SHP77 treated with DMSO at 0.1 percent for 48 hours (cell line): ENCODE measurements around the gene POLR1D.
A peak's percentile ranks its signal among the peaks of the same experiment; 100 is the strongest.
"Not testable (repeated sequence)": the region's sequence is repeated elsewhere in the genome, so short reads cannot be mapped to it uniquely, and the experiment has no call there.

ENCODE experiments used
- DNase-seq: peaks from one replicate; lab custom pipeline; 2025; lab: John Stamatoyannopoulos, UW

POLR1D gene

GRCh38 chr13:27617881-27618321 is 3.8 kb upstream of the POLR1D start:
- no peak for DNase-seq

GRCh38 chr13:27619093-27619727 is 2.5 kb upstream of the POLR1D start:
- no peak for DNase-seq

DNA sequence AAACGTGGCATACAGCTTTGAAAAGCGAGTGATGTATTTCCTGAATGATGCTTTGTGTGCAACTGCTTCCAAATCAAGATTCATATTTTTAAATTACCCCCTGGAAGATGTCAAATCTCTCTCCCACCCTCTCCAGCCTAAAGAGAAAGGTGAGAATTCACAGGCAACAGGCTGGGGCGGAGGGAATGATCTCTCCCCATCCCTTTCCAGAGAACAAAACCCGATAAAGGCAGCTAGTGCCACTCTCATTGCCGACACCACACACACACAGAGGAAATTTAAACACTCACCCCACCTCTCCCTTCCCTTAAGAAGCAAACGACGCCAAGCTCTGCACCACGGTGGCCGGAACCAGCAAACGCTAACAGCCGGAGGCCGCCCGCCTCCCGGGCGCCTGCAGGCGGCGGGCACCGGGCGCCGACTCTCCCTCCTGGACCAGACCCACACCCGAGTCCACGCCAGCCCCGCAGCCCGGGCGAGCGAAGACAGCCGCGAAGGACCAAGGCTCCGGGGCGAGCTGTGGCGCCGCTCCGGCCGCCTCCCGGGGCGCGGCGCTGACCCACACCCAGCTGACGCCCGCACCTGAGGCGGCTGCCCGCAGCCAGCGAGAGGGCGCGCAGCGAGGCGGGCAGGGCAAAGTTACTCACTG is 1.8 kb upstream of the POLR1D start:
- DNase-seq, result no peak

DNA sequence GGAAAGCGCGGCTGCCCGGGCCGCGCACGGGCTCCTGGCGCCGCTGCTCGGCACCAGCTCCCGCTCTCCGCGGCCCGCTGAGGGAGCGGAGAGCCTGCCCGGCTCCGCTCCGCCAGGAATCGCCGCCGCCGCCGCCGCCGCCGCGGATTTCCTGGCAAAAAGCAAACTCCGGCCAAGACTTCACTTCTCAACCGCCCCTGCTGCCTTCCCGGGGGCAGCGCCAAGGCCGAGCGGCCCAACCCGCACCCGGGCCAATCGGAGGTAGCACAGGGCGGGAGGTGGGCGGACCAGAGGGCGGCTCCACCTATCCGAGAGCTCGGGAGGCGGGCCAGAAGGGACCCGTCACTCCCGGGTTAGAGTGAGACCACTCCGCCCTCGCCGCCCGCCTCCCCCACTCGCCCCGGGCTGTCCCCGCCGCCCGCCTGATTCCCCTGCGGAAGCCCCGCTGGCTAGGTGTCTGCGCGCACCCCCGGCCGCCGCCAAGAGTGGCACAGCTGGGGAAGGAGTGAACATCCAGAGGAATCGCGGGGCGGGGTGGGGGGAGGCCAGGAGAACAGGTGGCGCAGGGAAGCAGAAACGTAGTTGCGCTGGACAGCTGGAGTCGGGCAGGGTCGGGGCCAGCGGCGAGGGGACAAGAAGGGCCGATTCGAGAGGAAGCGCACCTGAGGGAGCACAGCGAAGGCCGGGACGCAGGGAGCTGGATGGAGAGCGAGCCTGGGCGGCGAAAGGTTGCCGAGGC is 1.1 kb upstream of the POLR1D start, which contains the start of gene LNX2:
Gene LNX2 (minus strand): TSS at position 153 of the 739 bp plus-strand sequence. CDS start 38,826 bp downstream, outside the sequence.
- DNase-seq, result peak; percentile 94

DNA sequence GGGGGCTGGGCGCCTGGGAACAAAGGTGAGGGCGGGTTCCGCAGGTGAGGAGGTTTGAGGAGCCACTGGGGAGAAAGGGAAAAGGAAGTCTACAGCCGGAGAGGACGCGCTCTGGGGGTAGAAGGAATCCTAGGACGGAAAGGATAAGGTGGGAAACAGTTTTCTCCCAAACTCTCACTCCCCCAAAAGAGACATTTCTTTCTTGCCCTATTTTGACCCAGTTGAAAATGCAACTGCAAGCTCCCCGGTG is 651 bp upstream of the POLR1D start:
- no peak for DNase-seq

GRCh38 chr13:27622102-27622820 is 569 bp downstream of the POLR1D start:
- no peak for DNase-seq

DNA sequence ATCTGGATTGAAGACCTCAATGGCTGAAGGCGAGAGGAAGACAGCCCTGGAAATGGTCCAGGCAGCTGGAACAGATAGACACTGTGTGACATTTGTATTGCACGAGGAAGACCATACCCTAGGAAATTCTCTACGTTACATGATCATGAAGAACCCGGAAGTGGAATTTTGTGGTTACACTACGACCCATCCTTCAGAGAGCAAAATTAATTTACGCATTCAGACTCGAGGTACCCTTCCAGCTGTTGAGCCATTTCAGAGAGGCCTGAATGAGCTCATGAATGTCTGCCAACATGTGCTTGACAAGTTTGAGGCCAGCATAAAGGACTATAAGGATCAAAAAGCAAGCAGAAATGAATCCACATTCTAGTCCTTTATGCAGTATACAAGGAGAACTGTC is 1.2 kb downstream of the POLR1D start:
- no peak for DNase-seq

DNA sequence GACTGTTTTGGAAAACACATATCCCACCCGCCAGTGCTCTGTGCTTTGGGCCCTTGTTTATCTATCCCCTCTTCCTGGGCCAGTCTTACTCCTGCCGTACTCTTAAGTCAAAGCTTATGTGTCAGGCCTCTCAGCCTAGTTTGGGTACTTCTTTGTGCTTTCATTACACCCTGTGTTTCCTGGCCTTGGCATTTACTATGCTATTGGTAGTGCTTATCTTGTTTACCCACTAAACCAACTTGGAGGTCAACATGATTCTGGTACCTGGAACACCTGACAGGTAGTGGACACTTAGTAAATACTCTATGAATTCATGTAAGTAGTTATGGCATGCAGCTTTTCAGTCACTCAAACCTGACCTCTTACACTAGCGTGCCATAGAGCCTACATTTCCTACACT is 2.4 kb downstream of the POLR1D start:
- DNase-seq, result no peak

GRCh38 chr13:27625839-27626238 is 4.1 kb downstream of the POLR1D start:
- DNase-seq, result no peak

DNA sequence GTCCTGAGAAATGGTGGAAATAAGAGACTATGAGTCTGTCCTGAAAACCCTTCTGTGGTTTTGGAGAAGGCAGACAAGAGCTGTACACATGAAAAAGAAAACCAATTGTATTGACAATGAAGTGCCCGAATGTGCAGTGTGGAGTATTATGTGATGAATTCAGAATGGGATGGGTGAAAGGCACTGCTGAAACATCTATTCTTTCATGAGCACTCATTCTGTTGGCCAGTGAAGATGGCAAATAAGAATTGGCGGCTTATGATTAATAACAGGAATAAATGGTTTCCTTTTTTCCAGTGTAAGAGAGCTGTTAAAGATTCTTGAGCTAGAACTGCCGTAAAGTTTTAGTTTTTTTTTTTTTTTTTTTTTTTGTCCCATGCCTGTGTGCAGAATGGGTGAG is 5.7 kb downstream of the POLR1D start:
- DNase-seq, result no peak

GRCh38 chr13:27628081-27628480 is 6.4 kb downstream of the POLR1D start:
- DNase-seq, result no peak

DNA sequence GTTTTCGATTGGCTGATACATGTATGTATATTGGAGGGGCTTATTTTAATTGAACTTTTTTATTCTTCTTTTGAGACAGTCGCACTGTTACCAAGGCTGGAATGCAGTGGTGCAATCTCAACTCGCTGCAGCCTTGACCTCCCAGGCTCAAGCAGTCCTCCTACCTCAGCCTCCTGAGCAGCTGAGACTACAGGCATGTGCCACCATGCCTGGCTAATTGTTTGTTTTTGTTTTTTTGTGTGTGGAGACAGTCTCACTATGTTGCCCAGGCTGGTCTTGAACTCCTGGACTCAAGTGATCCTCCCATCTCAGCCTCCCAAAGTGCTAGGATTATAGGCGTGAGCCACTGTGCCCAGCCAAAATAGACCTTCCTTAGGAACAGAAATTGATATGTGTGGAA is 7.1 kb downstream of the POLR1D start:
- not testable (repeated sequence) for DNase-seq

DNA sequence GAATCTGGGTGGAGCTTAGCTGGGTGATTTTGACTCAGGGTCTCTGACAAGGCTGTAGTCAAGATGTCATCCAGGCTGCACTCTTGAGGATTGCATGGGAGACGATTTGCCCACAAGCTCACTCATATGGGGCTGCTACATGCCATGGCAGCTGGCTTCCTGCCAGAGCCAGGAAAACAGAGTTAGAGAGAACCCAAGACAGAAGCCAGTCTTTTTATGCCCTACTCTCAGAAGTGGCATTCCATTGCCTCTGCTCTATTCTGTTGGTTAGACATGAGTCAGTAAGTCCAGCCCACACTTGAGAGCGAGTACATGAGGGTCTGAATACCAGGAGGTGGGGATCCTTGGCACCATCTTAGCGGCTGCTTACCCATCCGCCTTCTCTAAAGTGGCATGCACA is 9.5 kb downstream of the POLR1D start:
- DNase-seq, result no peak

DNA sequence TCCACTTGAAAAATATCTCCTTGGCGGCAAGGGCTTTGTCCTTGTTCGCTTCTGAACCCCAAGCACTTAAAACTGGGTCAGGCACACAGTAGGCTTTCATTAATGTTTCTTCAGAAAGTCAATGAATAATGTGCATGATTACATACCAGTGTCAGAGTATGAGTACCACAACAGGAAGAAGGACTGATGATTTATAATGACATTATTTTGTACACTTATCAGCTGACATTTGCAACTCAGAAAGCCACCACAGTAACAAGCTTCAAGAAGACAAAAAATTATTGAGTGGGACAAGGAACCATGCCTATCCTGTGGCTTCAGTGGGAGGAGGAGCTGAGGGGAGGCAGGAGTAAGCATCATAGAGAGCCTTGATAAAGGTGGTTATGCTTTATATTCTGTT is 10.0 kb downstream of the POLR1D start:
- no peak for DNase-seq

- no peak for DNase-seq
These were observed 10.5 kb downstream of the POLR1D start for GRCh38 chr13:27632214-27632613.

GRCh38 chr13:27632648-27633047 is 11.0 kb downstream of the POLR1D start:
- DNase-seq, result no peak

DNA sequence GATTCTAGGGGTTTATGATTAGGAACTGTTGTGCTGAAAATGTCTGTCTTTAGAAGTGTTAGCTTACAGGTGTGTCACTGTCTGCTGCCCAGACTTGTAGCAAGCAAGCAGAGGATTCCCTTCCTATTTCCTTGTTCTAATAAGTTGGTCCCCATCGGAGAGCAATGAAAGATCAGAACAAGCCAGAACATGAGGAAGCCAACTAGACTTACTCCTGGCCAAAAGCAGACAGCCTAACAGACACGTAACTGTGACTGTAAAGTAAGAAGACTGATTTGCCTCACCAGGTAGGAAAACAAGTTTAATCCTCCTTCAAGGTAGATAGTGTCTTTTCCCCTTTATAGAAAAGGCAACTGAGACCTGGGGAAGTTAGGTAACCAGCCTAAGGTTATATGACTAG is 12.5 kb downstream of the POLR1D start:
- DNase-seq, result no peak

DNA sequence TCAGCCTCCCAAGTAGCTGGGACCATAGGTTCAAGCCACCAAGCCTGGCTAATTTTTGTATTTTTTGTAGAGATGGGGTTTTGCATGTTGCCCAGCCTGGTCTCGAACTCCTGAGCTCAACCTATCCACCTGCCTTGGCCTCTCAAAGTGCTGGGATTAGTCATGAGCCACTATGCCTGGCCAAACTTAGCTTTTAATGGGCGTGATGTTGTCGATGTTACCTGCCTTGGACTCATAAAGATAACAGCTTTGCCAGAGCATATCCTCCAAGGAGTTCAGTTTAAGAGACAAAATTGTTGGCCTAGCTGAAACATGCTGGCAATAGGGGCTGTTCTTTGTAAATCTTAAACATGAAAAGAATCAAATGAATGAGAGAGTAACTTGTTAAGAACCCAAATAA is 13.1 kb downstream of the POLR1D start:
- no peak for DNase-seq

GRCh38 chr13:27635266-27635665 is 13.6 kb downstream of the POLR1D start:
- DNase-seq, result no peak

GRCh38 chr13:27636589-27637288 is 15.0 kb downstream of the POLR1D start:
- DNase-seq, result no peak

DNA sequence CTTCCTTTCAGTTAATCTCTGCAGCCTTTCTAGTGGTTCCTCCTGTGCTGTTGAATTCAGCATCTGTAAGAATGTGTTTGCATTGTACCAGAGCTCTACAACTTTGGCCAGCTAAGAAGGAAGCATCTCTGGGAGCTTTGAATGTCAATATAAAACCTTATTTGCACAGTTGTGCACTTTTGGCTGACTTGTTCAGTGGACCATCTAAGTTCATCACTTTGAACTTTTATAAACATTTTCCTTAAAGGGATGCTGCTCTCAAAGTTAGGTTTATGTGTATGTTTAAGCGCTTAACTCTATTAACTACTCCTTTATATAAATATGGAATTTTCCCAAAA is 15.6 kb downstream of the POLR1D start:
- no peak for DNase-seq

- no peak for DNase-seq
These were observed 16.3 kb downstream of the POLR1D start for GRCh38 chr13:27638001-27638400.
